ENCODE measurements around the gene CHID1.

CHID1 gene

GRCh38 chr11:911031-911889, 650 bp upstream of the CHID1 start:
- in situ Hi-C loops (cut with MboI; ENCODE audit: low sequenced_read_pairs) = no loop called here

- in situ Hi-C loops (cut with MboI; ENCODE audit: low sequenced_read_pairs) = no loop called here
Observed at GRCh38 chr11:910044-910588, 494 bp downstream of the CHID1 start.

- in situ Hi-C loops (cut with MboI; ENCODE audit: low sequenced_read_pairs) = no loop called here
Observed at GRCh38 chr11:909406-909805, 1.2 kb downstream of the CHID1 start.

GRCh38 chr11:908273-908672, 2.3 kb downstream of the CHID1 start:
- in situ Hi-C loops (cut with MboI; ENCODE audit: low sequenced_read_pairs) = no loop called here

GRCh38 chr11:907668-908067, 2.9 kb downstream of the CHID1 start:
- in situ Hi-C loops (cut with MboI; ENCODE audit: low sequenced_read_pairs) = no loop called here

- in situ Hi-C loops (cut with MboI; ENCODE audit: low sequenced_read_pairs) = no loop called here
Observed at GRCh38 chr11:905952-906351, 4.7 kb downstream of the CHID1 start.

GRCh38 chr11:904380-904779, 6.2 kb downstream of the CHID1 start:
- in situ Hi-C loops (cut with MboI; ENCODE audit: low sequenced_read_pairs) = no loop called here

- in situ Hi-C loops (cut with MboI; ENCODE audit: low sequenced_read_pairs) = no loop called here
Observed at GRCh38 chr11:901452-902061, 9.1 kb downstream of the CHID1 start.

GRCh38 chr11:900545-900944, 10.1 kb downstream of the CHID1 start:
- in situ Hi-C loops (cut with MboI; ENCODE audit: low sequenced_read_pairs) = no loop called here

GRCh38 chr11:899724-900123, 10.9 kb downstream of the CHID1 start:
- in situ Hi-C loops (cut with MboI; ENCODE audit: low sequenced_read_pairs) = no loop called here

- in situ Hi-C loops (cut with MboI; ENCODE audit: low sequenced_read_pairs) = no loop called here
Observed at GRCh38 chr11:898540-899190, 11.9 kb downstream of the CHID1 start.

GRCh38 chr11:898143-898511, 12.5 kb downstream of the CHID1 start:
- in situ Hi-C loops (cut with MboI; ENCODE audit: low sequenced_read_pairs) = no loop called here

- in situ Hi-C loops (cut with MboI; ENCODE audit: low sequenced_read_pairs) = no loop called here
Observed at GRCh38 chr11:897253-898142, 13.1 kb downstream of the CHID1 start.

GRCh38 chr11:895331-896110, 15.1 kb downstream of the CHID1 start:
- in situ Hi-C loops (cut with MboI; ENCODE audit: low sequenced_read_pairs) = no loop called here

GRCh38 chr11:894575-895201, 15.9 kb downstream of the CHID1 start:
- in situ Hi-C loops (cut with MboI; ENCODE audit: low sequenced_read_pairs) = no loop called here

GRCh38 chr11:893008-893654, 17.5 kb downstream of the CHID1 start:
- in situ Hi-C loops (cut with MboI; ENCODE audit: low sequenced_read_pairs) = no loop called here

- in situ Hi-C loops (cut with MboI; ENCODE audit: low sequenced_read_pairs) = no loop called here
Observed at GRCh38 chr11:890794-891540, 19.6 kb downstream of the CHID1 start.

Measured in HL-60/S4 treated with retinoic acid at 250 ng/mL for 4 days and 3 days (cell line).